PFSK-1 (cell line): ENCODE results near the gene PDE4B.

Experiments
- POLR2AphosphoS5 ChIP-seq: IDR thresholded peaks from 2 replicates; pipeline ENCODE4 v1.6.1; 2012; ENCODE audit warnings: low read depth, mild to moderate bottlenecking, control low read depth, low read length, moderate library complexity
- REST ChIP-seq, 2 experiments: IDR thresholded peaks; 2 replicates each; pipeline versions ENCODE4 v1.6.1 to v1.8.0; 2011 to 2012; ENCODE audit warnings: low read depth in 2 of 2, low read length in 2 of 2, control low read depth in 1 of 2, inconsistent platforms in 1 of 2, mild to moderate bottlenecking in 1 of 2, moderate library complexity in 1 of 2; ENCODE audit not compliant: insufficient read depth in 1 of 2
- SIN3A ChIP-seq: IDR thresholded peaks from 2 replicates; pipeline ENCODE4 v1.6.1; 2012; ENCODE audit warnings: mild to moderate bottlenecking, low read length, moderate library complexity, borderline replicate concordance; ENCODE audit not compliant: insufficient read depth
- TAF1 ChIP-seq: IDR thresholded peaks from 2 replicates; pipeline ENCODE4 v1.6.1; 2012; ENCODE audit warnings: low read length, control low read depth, borderline replicate concordance; ENCODE audit not compliant: insufficient read depth

GRCh38 chr1:65769636-65770035, 23.1 kb upstream of the PDE4B start:
- TF ChIP-seq POLR2AphosphoS5 (no peak), REST (IDR thresholded peaks at IDR 0.05; ENCODE audit: insufficient read depth in 1 of 2, low read depth in 2 of 2, low read length in 2 of 2) (no peak), TAF1 (no peak), SIN3A (no peak)
